HG03354 (cell line): ENCODE data around the gene TIGD6.

Experiments
- ATAC-seq: cut with Tn5 transposase; IDR thresholded peaks from one replicate; pipeline ENCODE4 v1.9.1; 2021; ENCODE audit warnings: mild to moderate bottlenecking; ENCODE audit not compliant: unreplicated experiment, poor library complexity, severe bottlenecking

The TIGD6 gene

GRCh38 chr5:150017226-150018005 is 17.0 kb upstream of the TIGD6 start:
- ATAC-seq = no peak

DNA sequence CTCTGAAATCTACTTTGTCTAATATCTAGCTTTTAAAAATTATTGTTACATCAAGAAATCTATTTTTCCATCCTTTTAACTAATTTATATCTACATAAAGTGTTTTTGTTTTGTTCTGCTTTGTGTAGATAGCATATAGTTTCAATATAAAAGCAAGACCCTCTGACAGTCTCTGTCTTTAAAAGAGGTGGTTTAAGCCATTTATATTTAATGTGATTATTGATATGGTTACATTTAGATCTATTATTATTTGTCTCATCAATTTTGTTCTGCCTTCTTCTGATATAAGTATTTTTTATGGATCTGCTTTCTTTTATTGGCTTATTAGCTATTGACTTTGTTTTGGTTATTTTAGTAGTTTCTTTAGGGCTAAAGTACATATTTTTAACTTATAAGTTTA is 16.1 kb upstream of the TIGD6 start:
- ATAC-seq = no peak

DNA sequence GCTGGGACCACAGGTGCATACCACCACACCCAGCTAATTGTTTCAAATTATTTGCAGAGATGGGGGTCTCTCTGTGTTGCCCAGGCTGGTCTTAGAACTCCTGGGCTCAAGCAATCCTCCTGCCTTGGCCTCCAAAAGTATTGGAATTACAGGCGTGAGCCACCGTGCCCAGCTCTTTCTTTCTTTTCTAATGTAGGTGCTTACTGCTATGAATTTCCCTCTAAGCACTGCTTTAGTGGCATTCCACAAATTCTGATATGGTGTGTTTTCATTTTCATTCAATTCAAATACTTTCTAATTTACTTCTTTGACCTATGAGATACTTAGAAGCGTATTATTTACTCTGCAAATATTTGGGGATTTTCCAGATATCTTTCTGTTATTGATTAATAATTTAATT is 15.0 kb upstream of the TIGD6 start:
- ATAC-seq = no peak

DNA sequence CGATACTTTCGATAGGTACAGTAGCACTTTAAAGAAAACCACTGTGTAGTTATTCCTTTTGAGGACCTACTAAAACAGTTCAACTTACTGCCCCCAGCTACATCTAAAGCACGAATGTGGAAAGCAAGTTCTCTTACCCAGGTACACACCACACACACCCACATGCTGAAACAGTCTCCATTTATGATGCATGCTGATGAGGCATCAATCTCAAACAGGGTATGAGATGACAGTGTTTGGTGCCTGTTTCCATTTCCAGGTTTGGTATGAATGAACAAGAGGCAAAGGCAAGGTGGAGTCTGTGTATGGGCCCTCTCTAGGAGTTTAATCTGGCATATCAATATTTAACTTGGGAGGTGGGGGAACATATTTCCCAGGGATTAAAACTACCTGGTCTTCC is 14.0 kb upstream of the TIGD6 start:
- ATAC-seq = no peak

DNA sequence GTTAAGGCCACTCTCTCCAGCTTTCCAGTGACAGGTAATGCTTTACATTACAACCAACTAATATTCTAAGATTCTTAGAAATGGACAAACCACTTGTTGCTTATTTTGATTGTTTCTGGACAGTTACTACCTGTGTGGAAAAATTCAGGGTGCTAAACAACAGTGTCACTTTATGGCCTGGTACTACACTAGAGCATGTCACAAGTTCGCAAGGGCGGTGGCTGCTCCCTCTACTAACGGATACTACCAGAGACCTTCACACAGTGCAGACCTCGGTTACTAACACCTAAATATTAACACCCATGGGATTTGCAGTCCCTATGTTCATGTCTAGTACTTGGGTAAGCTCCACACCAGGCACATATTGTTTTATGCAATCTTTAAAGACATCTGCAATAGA is 13.5 kb upstream of the TIGD6 start:
- ATAC-seq = no peak

DNA sequence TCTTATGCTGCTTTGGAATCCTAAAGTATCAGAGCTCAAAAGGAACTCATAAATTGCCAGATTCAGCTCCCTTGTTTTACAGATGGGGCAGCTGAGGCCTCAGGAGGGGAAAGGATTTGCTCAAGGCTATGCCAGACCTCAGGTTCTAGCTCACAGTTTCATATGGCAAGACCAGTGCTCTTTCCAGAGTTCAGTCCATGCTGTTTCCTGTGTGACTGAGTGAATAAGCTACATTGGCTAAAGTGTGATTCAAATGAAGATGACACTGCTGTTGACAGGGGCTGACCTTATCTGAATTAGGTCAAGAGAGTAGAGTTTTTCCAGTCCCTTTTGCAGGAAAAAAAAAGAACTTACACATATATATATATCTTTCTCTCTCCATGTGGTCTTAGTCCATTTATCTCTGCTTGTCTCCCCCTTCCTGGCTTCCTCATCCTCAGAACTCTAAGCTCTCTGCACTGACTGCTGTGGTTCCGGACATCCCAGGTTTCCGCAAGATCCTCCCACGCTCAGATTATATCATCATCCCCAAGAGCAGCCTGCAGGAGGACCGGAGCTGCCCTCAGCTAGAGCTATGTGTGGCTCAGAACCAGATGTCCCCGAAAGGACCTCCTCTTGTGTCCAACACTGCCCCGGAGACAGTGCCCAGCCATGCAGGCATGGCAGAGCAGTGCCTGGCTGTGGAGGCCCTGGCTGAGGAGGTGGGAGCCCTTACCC is 9.4 kb upstream of the TIGD6 start:
- ATAC-seq = no peak

DNA sequence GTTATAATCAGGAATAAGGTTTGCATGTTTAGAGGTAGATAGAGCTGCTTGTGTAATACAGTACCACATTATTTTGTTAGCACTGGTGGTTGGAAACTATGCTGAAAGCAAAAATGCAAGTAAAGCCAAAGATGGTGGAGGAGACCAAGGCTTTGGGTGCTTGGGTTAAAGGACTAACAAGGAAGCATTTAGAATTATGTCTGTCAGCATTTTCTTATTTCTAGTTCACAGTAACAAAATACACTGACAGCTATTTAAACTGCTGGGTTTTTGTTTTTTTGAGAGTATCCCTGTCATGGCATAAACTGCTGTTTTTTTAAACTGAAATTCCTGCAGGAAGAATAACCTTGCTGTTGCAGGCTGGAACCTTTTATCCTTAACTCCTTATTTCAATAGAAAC is 6.6 kb upstream of the TIGD6 start:
- ATAC-seq = no peak

- no peak for ATAC-seq
Measured at GRCh38 chr5:150006318-150006717, 5.9 kb upstream of the TIGD6 start.

GRCh38 chr5:150001660-150002486 is 1.4 kb upstream of the TIGD6 start:
- peak; percentile 67 for ATAC-seq

DNA sequence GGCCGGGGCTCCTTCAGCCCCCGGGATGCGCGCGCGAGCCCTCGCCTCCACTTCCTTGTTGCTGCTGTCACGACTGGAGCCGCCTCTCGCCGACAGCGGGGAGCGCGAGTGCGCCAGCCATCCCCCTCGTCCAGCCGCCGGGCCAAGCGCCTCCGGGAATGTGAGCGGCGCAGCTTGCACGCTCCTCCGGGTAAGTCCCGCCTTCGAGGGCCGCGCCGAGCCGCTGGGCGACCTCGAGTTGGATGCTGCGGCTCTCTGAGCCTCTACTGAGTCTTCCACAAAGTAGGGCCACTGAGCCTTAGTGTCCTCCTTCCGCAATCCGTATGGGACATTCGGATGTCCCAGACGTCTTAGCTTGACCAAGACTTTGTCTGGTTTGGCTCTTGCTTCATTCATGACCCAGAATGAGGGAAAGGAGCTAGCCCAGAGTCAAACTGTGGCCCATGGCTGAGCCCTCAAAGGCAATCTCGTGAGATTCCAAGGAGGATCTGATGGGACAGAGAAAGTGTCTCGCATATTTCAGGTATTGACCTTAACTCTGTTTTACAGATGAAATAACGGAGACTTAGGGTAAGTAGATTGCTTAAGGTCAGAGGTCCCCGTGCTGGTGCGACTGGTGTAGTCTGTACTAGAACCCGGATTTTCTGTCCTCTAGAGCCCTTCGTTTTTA is 671 bp upstream of the TIGD6 start:
- ATAC-seq = peak; percentile 28

DNA sequence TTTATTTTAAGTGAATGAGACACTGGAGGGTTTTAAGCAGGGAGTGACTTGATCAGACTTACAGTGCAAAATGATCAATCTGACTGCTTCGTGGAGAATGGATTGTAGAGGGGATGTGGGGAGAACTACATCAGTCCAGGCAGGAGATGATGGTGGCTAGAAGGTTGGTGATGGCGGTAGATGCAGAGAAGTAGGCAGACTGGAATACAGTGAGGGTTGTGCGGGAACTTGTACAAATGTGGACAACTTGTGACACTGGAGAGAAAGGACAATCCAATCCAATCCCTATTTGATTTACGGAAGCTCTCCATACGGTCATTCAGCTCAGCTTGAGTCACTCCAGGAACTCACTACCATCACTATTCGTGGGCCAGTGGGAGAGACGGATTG is 593 bp downstream of the TIGD6 start:
- ATAC-seq = no peak

DNA sequence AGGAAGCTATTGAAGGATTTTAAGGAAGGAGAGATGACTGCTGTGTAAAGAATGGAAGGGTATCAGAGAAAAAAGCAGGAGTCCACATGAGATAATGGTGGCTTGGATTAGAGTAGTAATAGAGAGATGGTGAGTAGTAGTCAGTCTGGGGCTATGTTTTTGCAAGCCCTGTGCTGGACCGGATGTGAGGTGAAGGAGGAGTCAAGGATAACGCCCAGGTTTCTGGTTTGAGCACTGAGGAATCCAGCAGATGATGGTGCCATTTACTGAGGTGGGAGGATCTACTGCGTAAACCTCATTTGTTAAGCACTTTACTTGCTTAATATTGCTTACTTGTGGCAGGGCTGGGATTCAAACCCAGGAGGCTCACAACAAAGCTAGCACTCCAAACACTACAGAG is 1.1 kb downstream of the TIGD6 start:
- ATAC-seq = no peak

DNA sequence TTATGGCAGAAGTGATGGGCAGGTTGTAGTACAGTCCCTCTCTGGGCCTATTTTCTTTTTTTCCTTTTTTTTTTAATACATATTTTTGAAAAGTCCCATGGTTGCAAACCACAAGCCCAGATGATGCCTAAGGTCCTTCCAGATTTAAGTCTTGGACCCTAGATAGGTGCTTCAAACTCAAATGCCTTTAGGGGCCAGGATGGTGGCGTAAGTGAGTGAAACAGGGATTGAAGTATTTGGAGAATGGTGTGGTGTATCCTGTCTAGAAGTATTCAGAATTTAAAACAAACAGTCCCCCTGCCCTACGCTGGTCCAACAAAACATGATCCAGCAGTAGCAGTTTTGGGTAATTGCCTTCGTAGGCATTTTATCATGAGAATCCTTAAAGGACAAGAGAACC is 2.2 kb downstream of the TIGD6 start:
- ATAC-seq = no peak

GRCh38 chr5:149996205-149996890 is 4.1 kb downstream of the TIGD6 start:
- ATAC-seq = no peak

DNA sequence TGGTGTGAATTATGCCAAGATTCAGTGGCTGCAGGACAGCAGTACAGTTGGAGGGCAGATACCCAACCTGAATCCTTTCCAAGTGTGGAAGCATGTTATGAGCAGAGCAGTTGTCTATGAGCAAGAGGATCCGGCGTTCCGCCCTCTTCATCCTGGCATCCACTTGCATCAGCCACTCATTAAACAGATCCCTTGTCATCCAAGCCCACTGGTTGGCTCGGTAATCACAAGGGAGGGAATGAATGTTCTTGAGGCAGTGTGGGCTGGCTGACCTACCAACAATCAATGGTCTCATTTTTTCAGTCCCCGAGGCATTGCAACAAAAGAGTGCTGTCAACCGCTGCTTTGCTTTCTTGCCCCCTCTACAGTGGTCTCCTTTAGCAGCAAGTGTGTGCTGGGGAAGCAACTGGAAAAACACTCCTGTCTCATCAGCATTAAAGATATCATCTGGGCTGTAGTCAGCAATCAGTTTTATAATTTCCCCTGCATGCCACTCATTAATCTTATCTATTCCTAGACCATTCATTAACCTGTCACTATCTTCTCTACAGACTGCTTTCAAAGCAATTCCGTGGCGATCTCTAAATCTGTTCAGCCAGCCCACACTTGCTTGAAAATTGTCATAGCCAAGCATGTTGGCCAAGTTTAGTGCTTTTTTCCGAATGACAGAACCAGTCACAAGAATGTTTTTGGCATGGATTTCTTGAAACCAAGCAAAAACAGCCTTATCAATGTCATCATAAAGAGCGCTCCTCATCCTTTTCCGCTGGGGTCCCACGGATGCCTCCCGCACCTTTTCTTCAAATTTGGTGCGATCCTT is 4.9 kb downstream of the TIGD6 start:
- ATAC-seq = no peak

- ATAC-seq = no peak
Measured at GRCh38 chr5:149993471-149993870, 7.0 kb downstream of the TIGD6 start.

- peak; percentile 86 for ATAC-seq
Measured at GRCh38 chr5:149990518-149991376, 9.7 kb downstream of the TIGD6 start.

- no peak for ATAC-seq
Measured at GRCh38 chr5:149988126-149988525, 12.3 kb downstream of the TIGD6 start.
